Endothelial cell of umbilical vein (primary cell): ENCODE measurements around the gene TMPRSS3. TPM values are rescaled to one million over a fixed set of nuclear protein-coding genes. Genes with fewer than 3 reads are reported as not detected.

Experiments used
- BruUV-seq: library from RNA; stranded (reverse); fragments of 400-500 nt; replicated peaks from 2 replicates; lab custom pipeline; 2021; lab: Mats Ljungman, UMichigan
- CTCF ChIA-PET: fragments of 300-600, 350-600 bp; sonication (Branson Sonifier 250); formaldehyde crosslinking; loops from one replicate; lab custom pipeline; 2021; ENCODE audit warnings: antibody characterized with exemption, inconsistent platforms; lab: Charles Lee
- POLR2A ChIA-PET: fragments of 300-600, 350-600 bp; sonication (Branson Sonifier 250); formaldehyde crosslinking; loops from one replicate; lab custom pipeline; 2021; ENCODE audit warnings: antibody characterized with exemption, inconsistent platforms; lab: Charles Lee
- DNase-seq: peaks from one replicate; pipeline ENCODE4 v3.0.0-alpha.2; 2011; ENCODE audit warnings: low read depth, low spot score
- FAIRE-seq: peaks from 2 replicates; lab custom pipeline; 2011; peaks lifted over from hg19 to GRCh38; lab: Jason Lieb, UNC
- H2AFZ ChIP-seq: 2 replicates; pipeline ENCODE4 v1.6.0; 2012; ENCODE audit warnings: low read depth, low read length, control low read depth, inconsistent platforms
- H3K27ac ChIP-seq: 2 replicates; pipeline ENCODE4 v1.5.1; 2011; ENCODE audit warnings: low read depth, mild to moderate bottlenecking, control low read depth, low read length, moderate library complexity; ENCODE audit not compliant: insufficient read depth
- H3K27me3 ChIP-seq, 2 experiments: 2 replicates each; pipeline versions ENCODE4 v1.6.0 to v1.6.1; 2011; ENCODE audit warnings: low read length in 2 of 2, mixed read lengths in 1 of 2; ENCODE audit not compliant: control insufficient read depth in 2 of 2, insufficient read depth in 2 of 2
- H3K36me3 ChIP-seq, 2 experiments: 2 replicates in 1 of 2; 3 replicates in 1 of 2; pipeline ENCODE4 v1.5.1; 2011; ENCODE audit warnings: low read length in 2 of 2, mild to moderate bottlenecking in 1 of 2, moderate library complexity in 1 of 2; ENCODE audit not compliant: control insufficient read depth in 2 of 2, insufficient read depth in 2 of 2; ENCODE audit errors: extremely low read depth in 1 of 2
- H3K4me1 ChIP-seq: 3 replicates; pipeline ENCODE4 v1.5.1; 2011; ENCODE audit warnings: mild to moderate bottlenecking, low read length; ENCODE audit not compliant: control insufficient read depth, insufficient read depth; ENCODE audit errors: extremely low read depth
- H3K4me2 ChIP-seq: 2 replicates; pipeline ENCODE4 v1.6.1; 2011; ENCODE audit warnings: low read length, control low read depth, mixed read lengths; ENCODE audit not compliant: insufficient read depth
- H3K4me3 ChIP-seq, 3 experiments: fragments of 200-600 bp in 1 of 3; sonication (generic), shearing (Covaris generic) in 1 of 3; replicated peaks in 1 of 3; 2 replicates each; pipeline ENCODE4 v1.5.1; 2011 to 2016; ENCODE audit warnings: control low read depth in 3 of 3, low read length in 3 of 3, mild to moderate bottlenecking in 2 of 3, inconsistent platforms in 1 of 3, low read depth in 1 of 3, moderate library complexity in 1 of 3; ENCODE audit not compliant: insufficient read depth in 1 of 3
- H3K79me2 ChIP-seq: 2 replicates; pipeline ENCODE4 v1.6.0; 2012; ENCODE audit warnings: low read length, inconsistent platforms; ENCODE audit not compliant: control insufficient read depth, insufficient read depth
- H3K9ac ChIP-seq: replicated peaks from 2 replicates; pipeline ENCODE3; 2011; ENCODE audit warnings: low read length, control low read depth; ENCODE audit not compliant: insufficient read depth; ENCODE audit errors: extremely low read depth
- H3K9me1 ChIP-seq: replicated peaks from 3 replicates; pipeline ENCODE4 v1.6.0; 2011; ENCODE audit warnings: mild to moderate bottlenecking, low read length; ENCODE audit not compliant: control insufficient read depth, insufficient read depth; ENCODE audit errors: extremely low read depth
- H3K9me3 ChIP-seq: replicated peaks from 2 replicates; pipeline ENCODE4 v1.5.1; 2012; ENCODE audit warnings: low read length, inconsistent platforms; ENCODE audit not compliant: control insufficient read depth, insufficient read depth
- H4K20me1 ChIP-seq: replicated peaks from 2 replicates; pipeline ENCODE3; 2011; ENCODE audit warnings: mild to moderate bottlenecking, low read length; ENCODE audit not compliant: control insufficient read depth, insufficient read depth; ENCODE audit errors: extremely low read depth
- EZH2 ChIP-seq: IDR thresholded peaks from 2 replicates; pipeline ENCODE4 v1.6.1; 2012; ENCODE audit warnings: borderline replicate concordance, low read depth, mild to moderate bottlenecking, moderate library complexity, low read length, inconsistent platforms; ENCODE audit not compliant: severe bottlenecking
- FOS ChIP-seq: IDR thresholded peaks from 2 replicates; pipeline ENCODE4 v1.6.1; 2011; ENCODE audit warnings: mild to moderate bottlenecking, low read length, moderate library complexity, borderline replicate concordance; ENCODE audit not compliant: insufficient read depth
- GATA2 ChIP-seq: IDR thresholded peaks from 2 replicates; pipeline ENCODE4 v1.7.0; 2011; ENCODE audit warnings: low read depth, mild to moderate bottlenecking, moderate library complexity, mixed read lengths, low read length; ENCODE audit not compliant: insufficient read length, insufficient read depth
- JUN ChIP-seq: IDR thresholded peaks from 2 replicates; pipeline ENCODE4 v1.6.1; 2011; ENCODE audit warnings: borderline replicate concordance, low read depth; ENCODE audit not compliant: insufficient read length, insufficient read depth
- MYC ChIP-seq: IDR thresholded peaks from one replicate; pipeline ENCODE4 v1.6.1; 2011; ENCODE audit warnings: mild to moderate bottlenecking, low read depth, low read length
- POLR2A ChIP-seq: IDR thresholded peaks from 2 replicates; pipeline ENCODE4 v1.6.1; 2012; ENCODE audit warnings: low read depth, mild to moderate bottlenecking, control low read depth, low read length
- POLR2AphosphoS5 ChIP-seq: IDR thresholded peaks from 2 replicates; pipeline ENCODE4 v1.6.1; 2012; ENCODE audit warnings: low read depth, mild to moderate bottlenecking, control low read depth, low read length, moderate library complexity; ENCODE audit not compliant: insufficient read depth
- dilution Hi-C: fragments of 300-500 bp; cut with MboI; formaldehyde crosslinking; loops from one replicate; pipeline ENCODE4 v1.15.0; 2019; ENCODE audit warnings: low sequenced_read_pairs; ENCODE audit not compliant: extremely low pct_ligation_motif_present
- intact Hi-C: fragments of 100-400 bp; cut with micrococcal nuclease; formaldehyde crosslinking; loops from one replicate; pipeline ENCODE4 v1.10.0; 2022
- polyA plus RNA-seq, 4 experiments: library from polyadenylated mRNA; depleted of rRNA in 3 of 4; stranded (reverse) in 3 of 4; unstranded in 1 of 4; fragments of >200 nt; gene quantifications; 2 replicates each; pipeline versions ENCODE4 v1.2.1 to v1.2.3, GENCODE V29; 2011 to 2012; ENCODE audit warnings: missing spikeins in 1 of 4
- total RNA-seq: library from RNA; stranded (reverse); gene quantifications from 2 replicates; pipeline ENCODE4 v1.2.3, GENCODE V29; 2021
- TF ChIP-seq, protein P1 (sequence below), 2 donors: IDR thresholded peaks; 1 replicate in 1 of 2; 2 replicates in 1 of 2; pipeline ENCODE4 v1.5.1; 2011; ENCODE audit warnings: low read length in 2 of 2, mild to moderate bottlenecking in 2 of 2, moderate library complexity in 2 of 2, control low read depth in 1 of 2, inconsistent platforms in 1 of 2, low read depth in 1 of 2; ENCODE audit not compliant: insufficient read depth in 1 of 2; ENCODE audit errors: extremely low read depth in 1 of 2
- TF ChIP-seq, protein P2 (sequence below): IDR thresholded peaks from 2 replicates; pipeline ENCODE4 v1.6.1; 2011; ENCODE audit not compliant: insufficient read depth, insufficient read length

The TMPRSS3 gene
- total and polyA plus RNA-seq, 2 donors (not counting 3 experiments of a cell fraction or from before 2014, with no cell fraction given): not detected

- Histone ChIP-seq H3K79me2 (no peaks in the 10 kb centered on the region), H3K27ac (no peak overlapping the region), H3K4me3 (no peak overlapping the region), H3K9ac (no peak overlapping the region), H3K4me2 (no peak overlapping the region), H3K9me3 (no peaks in the 10 kb centered on the region), H2AFZ (no peak overlapping the region), H3K27me3 (peaks cover 0 to 1% of the 10 kb centered on the region in 2 experiments), H3K4me1 (no peaks in the 10 kb centered on the region), H4K20me1 (no peaks in the 10 kb centered on the region), H3K36me3 (no peaks in the 10 kb centered on the region), H3K9me1 (no peaks in the 10 kb centered on the region)
- POLR2A ChIA-PET: no interaction called here
- no TSS peak for BruUV-seq
- dilution Hi-C loops (no loop called here), intact Hi-C loops (no loop called here)
- CTCF ChIA-PET: no interaction called here
- TF ChIP-seq GATA2 (no peak), JUN (no peak)
- FAIRE-seq: no peak
- DNase-seq: no peak
These were observed 39.8 kb downstream of the TMPRSS3 start for GRCh38 chr21:42356046-42356445.

- dilution Hi-C loops: no loop called here
- no peaks in the 10 kb centered on the region for H3K9me3 ChIP-seq
- H3K27me3 ChIP-seq: no peaks in the 10 kb centered on the region
- no TSS peak for BruUV-seq
- H3K9me1 ChIP-seq: no peaks in the 10 kb centered on the region
- H3K4me3 ChIP-seq: no peak overlapping the region
- no peak for DNase-seq
- ChIA-PET POLR2A (no interaction called here), CTCF (no interaction called here)
- no peaks in the 10 kb centered on the region for H3K79me2 ChIP-seq
- H2AFZ ChIP-seq: no peak overlapping the region
- H3K27ac ChIP-seq: no peak overlapping the region
- H3K9ac ChIP-seq: no peak overlapping the region
- H3K4me2 ChIP-seq: no peak overlapping the region
- H3K4me1 ChIP-seq: no peaks in the 10 kb centered on the region
- FAIRE-seq: no peak
- H3K36me3 ChIP-seq: no peaks in the 10 kb centered on the region
- intact Hi-C loops: no loop called here
- no peaks in the 10 kb centered on the region for H4K20me1 ChIP-seq
- TF ChIP-seq MYC (no peak), FOS (no peak), EZH2 (no peak), POLR2AphosphoS5 (no peak), GATA2 (no peak), JUN (no peak), POLR2A (no peak)
- TF ChIP-seq, protein P1, sequence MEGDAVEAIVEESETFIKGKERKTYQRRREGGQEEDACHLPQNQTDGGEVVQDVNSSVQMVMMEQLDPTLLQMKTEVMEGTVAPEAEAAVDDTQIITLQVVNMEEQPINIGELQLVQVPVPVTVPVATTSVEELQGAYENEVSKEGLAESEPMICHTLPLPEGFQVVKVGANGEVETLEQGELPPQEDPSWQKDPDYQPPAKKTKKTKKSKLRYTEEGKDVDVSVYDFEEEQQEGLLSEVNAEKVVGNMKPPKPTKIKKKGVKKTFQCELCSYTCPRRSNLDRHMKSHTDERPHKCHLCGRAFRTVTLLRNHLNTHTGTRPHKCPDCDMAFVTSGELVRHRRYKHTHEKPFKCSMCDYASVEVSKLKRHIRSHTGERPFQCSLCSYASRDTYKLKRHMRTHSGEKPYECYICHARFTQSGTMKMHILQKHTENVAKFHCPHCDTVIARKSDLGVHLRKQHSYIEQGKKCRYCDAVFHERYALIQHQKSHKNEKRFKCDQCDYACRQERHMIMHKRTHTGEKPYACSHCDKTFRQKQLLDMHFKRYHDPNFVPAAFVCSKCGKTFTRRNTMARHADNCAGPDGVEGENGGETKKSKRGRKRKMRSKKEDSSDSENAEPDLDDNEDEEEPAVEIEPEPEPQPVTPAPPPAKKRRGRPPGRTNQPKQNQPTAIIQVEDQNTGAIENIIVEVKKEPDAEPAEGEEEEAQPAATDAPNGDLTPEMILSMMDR (IDR thresholded peaks at IDR 0.05; ENCODE audit: extremely low read depth in 1 of 2, insufficient read depth in 1 of 2, low read depth in 1 of 2, low read length in 2 of 2): no peak
- TF ChIP-seq, protein P2, sequence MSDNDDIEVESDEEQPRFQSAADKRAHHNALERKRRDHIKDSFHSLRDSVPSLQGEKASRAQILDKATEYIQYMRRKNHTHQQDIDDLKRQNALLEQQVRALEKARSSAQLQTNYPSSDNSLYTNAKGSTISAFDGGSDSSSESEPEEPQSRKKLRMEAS: no peak
These were observed 42.2 kb downstream of the TMPRSS3 start for GRCh38 chr21:42353623-42354022.
